Measurements from ENCODE around the gene PCLAF. TPM values are rescaled to one million over a fixed set of nuclear protein-coding genes. Genes with fewer than 3 reads are reported as not detected.

The PCLAF gene
- polyA plus RNA-seq, 2 of the 4 experiments (the other 2 are of a cell fraction) = 221 to 452 TPM

- TF ChIP-seq MAX (IDR thresholded peaks at IDR 0.05) = no peak
- TF ChIP-seq HOXB5 (CRISPR knock-in tag; IDR thresholded peaks at IDR 0.05) = no peak
- TF ChIP-seq FOSB (CRISPR knock-in tag; IDR thresholded peaks at IDR 0.05) = no peak
- TF ChIP-seq POLR2A (IDR thresholded peaks at IDR 0.05; ENCODE audit: low read length) = no peak
- TF ChIP-seq NR3C1 (IDR thresholded peaks at IDR 0.05) = no peak
Measured at GRCh38 chr15:64351265-64351664, 30.0 kb downstream of the PCLAF start (continued).

- 90% methylated on average over 2 of the region's 2 CpGs for WGBS (ENCODE audit: missing lambda C conversion rate)
- CTCF ChIA-PET = interaction anchor here (1.2 kb wide), 1 partner anchor 12 kb away, joined by 4 read pairs; no protein-coding TSS in a partner anchor
- ATAC-seq = no peak
- Histone ChIP-seq H3K27ac (no peak overlapping the region), H3K4me3 (no peak overlapping the region), H3K4me2 (no peak overlapping the region), H3K9me3 (no peaks in the 10 kb centered on the region), H3K4me1 (peaks cover 13% of the 10 kb centered on the region)
- FAIRE-seq = peak; percentile 13
- no peak for DNase-seq (ENCODE audit: low read depth in 1 of 2, low spot score in 1 of 2)
- TF ChIP-seq FOSB (CRISPR knock-in tag; IDR thresholded peaks at IDR 0.05) (no peak), EHF (CRISPR knock-in tag; IDR thresholded peaks at IDR 0.05) (no peak), BHLHE40 (IDR thresholded peaks at IDR 0.05; ENCODE audit: low read depth, low read length) (no peak), PBX3 (IDR thresholded peaks at IDR 0.05) (no peak), KDM5A (IDR thresholded peaks at IDR 0.05) (no peak), PHF8 (IDR thresholded peaks at IDR 0.05; ENCODE audit: borderline replicate concordance, low read depth) (no peak), CHD4 (IDR thresholded peaks at IDR 0.05; ENCODE audit: borderline replicate concordance) (no peak), NR3C1 (IDR thresholded peaks at IDR 0.05) (no peak), SREBF2 (IDR thresholded peaks at IDR 0.05) (no peak), FOXS1 (CRISPR knock-in tag; IDR thresholded peaks at IDR 0.05) (no peak), GATA3 (IDR thresholded peaks at IDR 0.05; ENCODE audit: borderline replicate concordance) (no peak), ATOH8 (CRISPR knock-in tag; IDR thresholded peaks at IDR 0.05; ENCODE audit: low read depth) (no peak), ZNF302 (CRISPR knock-in tag; IDR thresholded peaks at IDR 0.05) (no peak), CBX8 (IDR thresholded peaks at IDR 0.05) (no peak), BCL3 (IDR thresholded peaks at IDR 0.05) (no peak), EHMT2 (IDR thresholded peaks at IDR 0.05; ENCODE audit: low read depth) (no peak), RCOR1 (IDR thresholded peaks at IDR 0.05; ENCODE audit: low read depth, low read length) (no peak)
- POLR2A ChIA-PET = no interaction called here
Measured at GRCh38 chr15:64349375-64349774, 31.9 kb downstream of the PCLAF start.

- DNase-seq (ENCODE audit: low read depth in 1 of 2, low spot score in 1 of 2) = no peak
- Histone ChIP-seq H3K4me1 (peaks cover 18% of the 10 kb centered on the region), H3K27ac (no peak overlapping the region), H3K9me3 (no peaks in the 10 kb centered on the region), H3K4me2 (no peak overlapping the region), H3K4me3 (no peak overlapping the region)
- TF ChIP-seq EHMT2 (IDR thresholded peaks at IDR 0.05; ENCODE audit: low read depth) (no peak), KDM1A (IDR thresholded peaks at IDR 0.05; ENCODE audit: low read depth) (no peak), PBX3 (IDR thresholded peaks at IDR 0.05) (no peak), ELK1 (IDR thresholded peaks at IDR 0.05; ENCODE audit: low read depth, low read length) (no peak), CBX2 (IDR thresholded peaks at IDR 0.05; ENCODE audit: borderline replicate concordance, low read depth) (no peak), BCL3 (IDR thresholded peaks at IDR 0.05) (no peak), HOXB5 (CRISPR knock-in tag; IDR thresholded peaks at IDR 0.05) (no peak), HOXA7 (CRISPR knock-in tag; IDR thresholded peaks at IDR 0.05) (no peak)
- CTCF ChIA-PET = interaction anchor here (1.3 to 1.7 kb wide), 3 partner anchors 11 to 138 kb away, joined by 3 to 11 read pairs (median 6); no protein-coding TSS in a partner anchor
- 84% methylated on average over 1 of the region's 1 CpG for WGBS (ENCODE audit: missing lambda C conversion rate)
- POLR2A ChIA-PET = interaction anchor here (0.7 kb wide), 1 partner anchor 39 kb away, joined by 5 read pairs; the partner anchor contains the start of gene TRIP4
- ATAC-seq = no peak
- FAIRE-seq = no peak
Measured at GRCh38 chr15:64348455-64348854, 32.8 kb downstream of the PCLAF start.

Measured in A549 (cell line).